Dedifferentiated amniotic fluid mesenchymal stem cell (primary cell): ENCODE measurements around the gene ZNF606.

Experiments used
- DNase-seq: peaks from one replicate; pipeline ENCODE4 v3.0.0-alpha.2; 2016; ENCODE audit errors: extremely low spot score

ZNF606 gene

DNA sequence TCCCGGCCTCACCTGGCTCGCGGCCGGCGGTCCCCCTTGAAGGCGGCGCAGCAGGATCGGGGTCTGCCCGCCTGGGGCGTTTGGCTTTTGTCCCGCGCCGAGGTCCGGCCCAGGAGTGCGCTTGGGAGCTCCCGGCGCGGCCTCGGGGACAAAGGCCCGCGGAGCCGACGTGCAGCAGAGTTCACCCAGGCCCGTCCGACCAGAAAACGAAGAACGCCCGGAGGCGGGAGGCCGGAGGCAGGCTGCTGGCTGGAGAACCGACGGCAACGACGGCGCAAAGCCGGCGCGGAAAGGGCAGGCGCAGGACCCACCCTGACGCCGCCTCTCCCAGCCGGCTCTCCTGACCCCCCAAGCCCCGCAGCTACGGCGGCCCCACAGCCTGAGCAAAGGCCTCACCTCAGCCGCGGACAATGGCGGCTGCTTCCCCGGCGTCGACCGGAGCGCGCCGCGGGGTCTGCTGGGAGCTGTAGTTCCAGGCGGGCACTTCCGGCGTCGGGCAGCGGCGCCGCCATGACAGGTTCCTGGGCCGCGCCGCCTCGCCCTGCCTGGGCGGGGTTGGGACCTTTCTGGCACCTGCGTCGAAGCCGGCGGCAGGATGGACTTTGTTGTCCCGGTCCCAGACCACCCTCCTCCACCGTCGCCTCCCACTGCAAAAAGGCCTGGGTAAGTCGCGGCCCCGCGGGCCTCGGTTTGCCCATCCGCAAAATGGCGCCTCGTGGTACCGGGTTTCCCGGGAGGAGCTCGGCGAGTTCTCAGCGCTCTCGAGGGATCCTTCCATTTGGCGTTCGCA lies at the start of gene ZNF606:
Gene ZNF606, minus strand, starts transcription at position 437 of the 790 bp plus-strand sequence. CDS start 1,501 bp downstream, outside the sequence.
- peak; percentile 63 for DNase-seq

DNA sequence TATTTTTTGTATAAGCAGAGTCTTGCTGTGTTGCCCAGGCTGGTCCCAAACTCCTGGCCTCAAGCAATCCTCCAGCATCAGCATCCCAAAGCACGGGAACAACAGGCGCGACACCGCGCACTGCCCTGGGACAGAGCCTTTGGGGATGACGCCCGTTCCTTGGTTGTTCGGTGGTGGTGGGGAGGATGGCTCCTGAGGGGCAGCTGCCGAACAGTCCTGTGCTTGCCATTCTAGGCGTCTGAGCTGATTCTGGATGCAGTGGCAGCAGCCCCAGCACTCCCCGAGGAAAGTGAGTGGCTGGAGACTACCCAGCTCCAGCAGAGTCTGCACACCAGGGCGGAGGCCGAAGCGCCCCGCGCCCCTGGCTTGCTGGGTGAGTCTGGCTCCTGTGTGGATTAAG lies 49.6 kb upstream of the ZNF606 start:
- DNase-seq, result no peak

DNA sequence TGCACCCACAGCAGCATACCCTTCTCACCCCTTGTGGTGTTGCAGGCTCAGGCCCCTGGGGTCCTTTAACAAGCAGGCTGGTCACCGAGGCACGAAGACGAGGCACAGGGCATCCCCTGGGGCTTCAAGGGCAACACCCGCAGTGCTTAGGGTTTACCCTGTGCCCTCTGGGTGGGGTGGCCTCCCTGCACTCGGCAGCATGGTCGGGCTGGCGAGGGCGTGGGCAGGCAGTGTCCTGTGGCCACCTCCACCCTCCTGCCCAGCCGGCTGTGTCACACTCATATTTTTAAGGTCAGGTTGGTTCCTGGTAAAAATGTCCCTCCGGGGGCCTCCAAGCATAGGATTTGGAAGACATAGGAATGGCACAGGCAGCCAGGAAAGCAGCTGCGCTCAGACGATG lies 45.1 kb upstream of the ZNF606 start:
- DNase-seq, result no peak

DNA sequence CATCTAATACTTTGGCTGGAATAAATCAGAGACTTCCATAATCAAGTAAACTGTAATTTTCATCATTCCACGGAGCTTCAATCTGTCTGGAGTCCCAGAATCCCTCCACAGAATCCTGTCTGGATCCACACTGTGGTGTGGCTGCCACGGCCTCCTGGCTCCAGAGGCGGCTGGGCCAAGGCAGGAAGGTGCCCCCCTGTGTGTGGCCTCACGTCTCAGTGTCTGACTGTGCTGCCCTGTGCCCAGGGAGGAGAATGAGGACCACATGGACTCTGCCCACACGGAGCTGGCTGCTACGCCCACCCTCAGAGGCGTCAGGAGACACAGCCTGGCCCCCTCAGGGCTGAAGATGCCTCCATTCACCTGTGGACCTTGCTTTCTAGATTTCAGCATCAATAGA lies 44.2 kb upstream of the ZNF606 start:
- no peak for DNase-seq

DNA sequence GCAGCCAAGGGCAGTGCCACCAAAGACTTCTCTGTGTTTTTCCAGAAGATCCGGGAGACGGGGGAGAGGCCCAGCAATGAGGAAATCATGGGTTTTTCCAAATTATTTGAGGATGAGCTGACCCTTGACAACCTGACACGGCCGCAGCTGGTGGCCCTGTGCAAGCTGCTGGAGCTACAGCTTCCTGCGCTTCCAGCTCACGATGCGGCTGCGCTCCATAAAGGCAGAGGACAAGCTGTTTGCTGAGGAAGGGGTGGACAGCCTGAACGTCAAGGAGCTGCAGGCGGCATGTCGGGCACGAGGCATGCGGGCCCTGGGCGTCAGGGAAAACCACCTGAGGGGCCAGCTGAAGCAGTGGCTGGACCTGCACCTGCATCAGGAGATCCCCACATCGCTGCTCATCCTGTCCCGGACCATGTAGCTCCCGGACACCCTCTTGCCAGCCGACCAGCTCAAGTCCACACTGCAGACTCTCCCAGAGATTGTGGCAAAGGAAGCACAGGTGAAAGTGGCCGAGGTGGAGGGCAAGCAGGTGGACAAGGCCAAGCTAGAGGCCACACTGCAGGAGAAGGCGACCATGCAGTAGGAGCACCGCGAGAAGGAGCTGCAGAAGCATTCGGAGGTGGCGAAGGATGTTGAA lies 42.9 kb upstream of the ZNF606 start:
- DNase-seq, result no peak

DNA sequence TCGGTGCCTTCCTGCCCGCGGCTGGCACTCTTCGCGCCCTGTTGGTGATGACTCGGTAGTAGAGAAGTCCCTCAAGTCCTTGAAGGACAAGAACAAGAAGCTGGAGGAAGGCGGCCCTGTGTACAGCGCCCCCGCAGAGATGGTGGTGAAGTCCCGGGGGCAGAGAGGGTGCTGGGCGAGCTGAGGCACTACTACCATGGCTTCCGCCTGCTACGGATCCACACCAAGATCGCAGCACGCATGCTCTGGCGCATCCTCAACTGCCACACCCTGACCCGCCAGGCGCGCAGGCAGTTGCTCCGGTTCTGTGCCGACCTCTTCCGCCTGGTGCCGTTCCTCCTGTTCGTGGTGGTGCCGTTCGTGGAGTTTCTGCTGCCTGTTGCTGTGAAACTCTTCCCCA lies 42.3 kb upstream of the ZNF606 start:
- no peak for DNase-seq

DNA sequence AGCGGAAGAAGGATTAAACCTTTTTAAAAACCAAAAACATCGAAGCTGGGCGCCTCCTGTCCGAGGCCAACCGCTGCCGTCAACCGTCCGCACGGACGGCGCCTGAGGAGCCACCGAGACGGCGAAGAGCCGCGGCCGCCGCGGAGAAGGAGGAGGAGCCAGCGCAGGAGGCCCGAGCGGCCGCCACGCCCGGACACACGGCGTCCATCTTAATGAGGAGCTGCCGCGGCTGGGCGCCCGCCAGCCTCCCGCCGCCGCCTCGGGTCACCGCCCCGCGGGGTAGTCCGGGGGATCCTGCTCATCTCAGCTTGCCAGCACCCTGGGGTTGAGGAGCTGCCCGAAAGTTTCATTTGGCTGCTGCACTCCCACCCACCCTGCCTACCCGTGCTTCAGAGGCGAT lies 41.8 kb upstream of the ZNF606 start:
- no peak for DNase-seq

DNA sequence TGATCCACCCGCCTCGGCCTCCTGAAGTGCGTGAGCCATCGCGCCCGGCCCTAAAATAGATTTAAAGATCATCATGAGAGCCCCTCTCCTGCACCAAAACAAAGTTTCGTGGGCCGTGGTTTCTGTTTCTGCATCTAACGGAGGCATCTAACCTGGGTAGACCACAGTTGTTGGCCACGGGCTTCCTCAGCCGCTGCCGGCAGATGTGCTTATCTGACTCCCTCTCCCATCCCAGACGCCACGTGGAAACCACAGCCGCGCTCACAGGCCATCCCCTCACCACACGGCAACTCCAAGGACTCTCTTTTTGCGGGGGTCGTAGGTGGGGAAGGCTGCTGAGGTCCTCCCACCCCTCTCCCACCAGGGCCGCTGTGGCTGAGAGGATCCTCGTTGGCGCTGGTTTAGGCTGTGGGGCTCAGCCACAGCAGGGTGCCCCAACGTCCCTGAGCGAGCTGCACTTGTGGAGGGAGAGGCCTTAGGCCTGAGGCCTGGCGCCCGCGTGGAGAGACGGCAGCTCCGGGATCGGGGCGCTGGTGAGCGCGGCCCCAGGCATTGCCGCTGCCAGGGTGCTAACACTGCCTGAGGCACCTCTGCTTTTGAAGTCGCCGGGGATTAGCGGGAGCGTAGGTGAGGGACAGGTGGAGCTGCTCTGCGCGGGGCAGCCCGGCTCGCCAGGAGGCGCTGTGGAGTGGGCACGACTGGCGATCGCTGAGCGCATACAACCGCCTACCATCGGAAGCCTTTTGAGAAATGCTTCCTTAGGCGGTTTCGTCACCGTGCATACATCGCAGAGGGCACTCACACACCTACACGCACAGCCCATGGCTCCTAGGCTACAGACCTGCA lies 40.1 kb upstream of the ZNF606 start:
- DNase-seq, result no peak

DNA sequence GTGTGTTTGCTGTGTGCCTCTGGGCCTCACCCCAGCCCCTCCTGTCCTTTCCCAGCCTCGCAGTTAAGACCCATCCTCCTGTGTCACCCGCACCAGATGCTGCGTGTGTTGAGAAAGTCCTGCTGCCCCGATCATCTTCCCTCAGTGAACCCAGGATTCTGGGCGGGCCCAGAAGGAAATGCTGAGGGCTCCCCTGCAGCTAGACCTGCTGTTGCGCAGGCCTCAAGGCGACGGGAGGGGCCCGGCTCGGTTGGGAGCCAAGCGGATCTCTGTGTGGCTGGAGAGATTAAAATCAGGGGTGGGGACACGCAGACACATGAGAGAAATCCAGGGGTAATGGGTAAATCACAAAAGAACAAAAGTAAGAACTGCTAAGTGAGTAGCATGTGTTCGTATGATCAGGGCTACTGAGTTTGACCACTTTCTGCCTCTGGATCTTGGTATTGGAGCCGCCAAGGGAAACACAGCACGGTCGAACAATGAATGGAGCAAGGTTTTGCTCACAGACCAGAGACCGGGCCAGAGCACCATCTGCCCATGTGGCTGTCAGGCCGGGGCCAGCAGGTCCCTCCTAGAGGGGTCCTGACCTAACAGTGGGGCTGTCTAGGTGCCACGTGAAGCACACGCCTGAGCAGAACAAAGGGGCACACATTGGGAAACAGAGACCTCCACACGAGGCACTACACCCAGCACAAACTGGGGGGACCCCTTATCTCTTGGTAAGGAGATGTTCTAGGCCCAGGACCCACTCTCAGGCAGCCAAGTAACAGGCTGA lies 38.3 kb upstream of the ZNF606 start:
- no peak for DNase-seq

DNA sequence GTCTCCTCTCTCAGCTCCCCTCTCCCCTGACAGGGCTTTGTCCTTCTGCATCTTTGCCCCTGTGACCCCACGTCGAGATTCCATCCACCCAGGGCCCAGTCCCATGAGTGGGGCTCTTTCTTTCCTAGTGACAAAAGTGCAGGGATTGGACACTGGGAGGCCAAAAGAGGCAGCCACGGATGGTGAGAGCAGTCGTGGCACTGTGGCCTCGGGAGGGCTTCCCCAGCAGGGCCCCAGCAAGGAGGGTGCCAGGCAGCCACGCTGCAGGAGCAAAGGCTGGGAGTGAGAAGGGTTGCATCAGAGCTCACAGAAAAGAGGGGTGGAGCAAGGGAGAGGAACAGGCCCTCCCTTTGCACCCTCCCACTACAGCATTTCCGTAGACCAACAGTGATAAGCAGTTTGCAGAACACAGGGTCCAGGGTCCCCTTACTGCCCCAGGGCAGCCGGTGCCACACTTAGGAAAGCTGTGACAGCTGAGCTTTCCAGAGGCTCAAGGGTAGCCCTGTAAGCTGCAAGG lies 36.1 kb upstream of the ZNF606 start:
- no peak for DNase-seq

DNA sequence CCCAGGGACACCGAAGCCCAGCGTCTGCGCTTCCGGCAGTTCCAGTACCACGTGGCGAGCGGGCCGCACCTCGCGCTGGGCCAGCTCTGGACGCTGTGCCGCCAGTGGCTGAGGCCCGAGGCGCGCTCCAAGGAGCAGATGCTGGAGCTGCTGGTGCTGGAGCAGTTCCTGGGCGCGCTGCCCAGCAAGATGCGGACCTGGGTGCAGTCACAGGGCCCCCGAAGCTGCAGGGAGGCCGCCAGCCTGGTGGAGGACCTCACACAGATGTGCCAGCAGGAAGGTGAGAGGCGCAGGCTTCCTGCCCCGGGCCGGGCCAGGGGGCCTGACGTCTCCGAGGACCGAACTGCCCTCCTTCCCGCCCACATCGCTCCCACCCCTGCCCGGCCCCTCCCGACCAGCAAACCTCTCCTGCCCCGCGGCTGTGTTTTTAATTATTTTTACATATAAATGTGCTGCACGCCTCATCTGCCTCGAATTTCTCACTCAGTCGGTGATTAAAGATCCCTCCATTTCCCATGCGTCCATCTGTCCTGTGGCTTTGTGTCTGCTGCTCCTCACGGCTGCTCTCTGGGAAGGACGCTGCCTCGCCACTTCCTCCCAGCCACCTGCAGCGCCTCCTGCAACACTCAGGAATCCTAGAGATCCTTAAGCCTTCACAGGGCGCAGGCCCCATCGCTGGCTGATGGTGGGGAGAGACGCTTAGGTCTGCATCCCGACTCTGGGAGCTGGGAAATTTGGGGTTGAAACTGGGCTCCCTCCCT lies 35.5 kb upstream of the ZNF606 start:
- no peak for DNase-seq

DNA sequence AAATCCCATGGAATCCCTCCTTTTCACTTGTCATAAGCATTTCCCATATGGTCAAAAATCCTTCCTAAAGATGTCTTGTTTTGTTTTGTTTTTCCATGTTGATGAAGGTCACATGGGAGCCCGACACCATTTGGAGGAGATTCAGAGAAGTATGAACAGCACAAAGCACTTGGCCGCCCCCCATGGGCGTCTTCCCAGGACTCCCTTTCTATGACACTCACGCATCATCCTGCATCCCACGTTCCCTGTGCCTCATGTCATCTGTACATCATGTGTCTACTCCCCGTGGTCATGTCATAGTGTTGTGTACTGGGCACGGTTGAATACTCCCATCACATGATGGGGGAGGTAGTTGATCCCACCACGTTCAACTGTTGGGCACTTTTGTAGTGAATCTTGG lies 33.2 kb upstream of the ZNF606 start:
- no peak for DNase-seq

DNA sequence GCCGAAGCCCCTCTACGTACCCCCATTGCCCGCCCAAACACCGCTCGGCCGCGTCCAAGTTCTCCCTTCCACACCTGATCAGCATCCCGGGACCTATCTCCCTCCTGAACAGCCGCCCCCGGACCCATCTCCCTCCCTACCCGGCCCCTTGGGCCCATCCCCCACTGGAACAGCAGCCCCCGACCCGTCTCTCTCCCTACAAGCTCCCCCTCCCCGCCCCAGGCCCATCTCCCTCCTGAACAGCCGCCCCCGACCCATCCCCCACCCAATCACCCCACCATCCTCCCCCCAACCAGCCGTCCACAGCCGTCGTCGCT lies 31.8 kb upstream of the ZNF606 start:
- no peak for DNase-seq

DNA sequence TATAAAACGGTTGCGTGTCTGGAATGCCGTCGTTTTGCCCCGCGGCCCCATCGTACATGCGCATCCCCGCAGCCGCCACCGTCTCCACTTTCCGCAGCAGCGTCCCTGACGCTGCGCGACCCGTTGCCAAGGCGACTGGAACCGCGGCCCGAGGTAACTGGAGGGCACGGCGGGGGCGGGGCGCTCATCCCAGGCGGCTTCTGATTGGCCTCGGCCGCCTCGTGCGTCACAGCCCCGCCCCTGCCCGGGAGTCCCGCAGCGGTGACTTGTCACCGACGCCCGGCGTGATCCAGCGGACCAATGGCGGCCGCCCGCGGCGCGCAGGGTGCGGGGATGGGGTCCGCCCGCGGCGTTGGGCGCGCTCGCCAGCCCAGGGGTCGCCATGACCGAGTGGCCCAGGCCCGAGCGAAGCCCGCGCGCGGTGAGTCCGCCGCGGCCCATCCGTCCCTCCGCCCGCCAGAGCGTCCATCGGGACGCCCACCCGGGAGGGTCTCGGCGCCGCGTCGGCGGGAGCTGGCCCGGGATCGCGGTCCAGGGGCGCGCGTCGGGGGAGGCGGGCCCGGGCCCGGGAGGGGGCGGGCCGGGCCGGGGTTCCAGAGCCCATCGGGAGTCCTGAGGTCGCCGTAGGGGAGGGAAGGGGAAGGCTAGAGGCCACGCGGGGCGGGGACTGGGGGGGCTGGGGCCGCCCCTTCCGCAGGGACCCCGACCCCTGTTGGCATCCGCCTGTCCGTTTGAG lies 31.3 kb upstream of the ZNF606 start, which contains the start of gene ZSCAN1:
Gene ZSCAN1, plus strand, starts transcription at position 285 of the 736 bp plus-strand sequence. CDS start 3,812 bp downstream, outside the sequence.
- no peak for DNase-seq

DNA sequence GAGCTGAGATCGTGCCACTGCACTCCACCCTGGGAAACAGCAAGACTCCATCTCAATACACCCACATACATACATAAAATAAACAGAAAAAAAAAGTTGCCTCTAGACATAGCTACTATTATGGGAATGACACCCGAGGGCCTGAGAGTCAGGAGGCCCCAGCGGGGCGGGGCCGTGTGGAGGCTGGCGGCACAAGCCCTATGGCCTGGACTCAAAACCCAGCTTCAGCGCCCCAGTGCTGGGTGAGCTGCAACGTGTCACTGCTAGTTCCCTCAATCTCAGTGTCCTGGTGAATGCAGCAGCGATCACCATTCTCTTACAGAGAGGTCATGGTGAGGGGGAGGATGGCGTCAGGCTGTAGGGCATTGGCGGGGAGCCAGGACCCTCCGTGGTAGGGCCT lies 22.0 kb upstream of the ZNF606 start:
- DNase-seq, result no peak

DNA sequence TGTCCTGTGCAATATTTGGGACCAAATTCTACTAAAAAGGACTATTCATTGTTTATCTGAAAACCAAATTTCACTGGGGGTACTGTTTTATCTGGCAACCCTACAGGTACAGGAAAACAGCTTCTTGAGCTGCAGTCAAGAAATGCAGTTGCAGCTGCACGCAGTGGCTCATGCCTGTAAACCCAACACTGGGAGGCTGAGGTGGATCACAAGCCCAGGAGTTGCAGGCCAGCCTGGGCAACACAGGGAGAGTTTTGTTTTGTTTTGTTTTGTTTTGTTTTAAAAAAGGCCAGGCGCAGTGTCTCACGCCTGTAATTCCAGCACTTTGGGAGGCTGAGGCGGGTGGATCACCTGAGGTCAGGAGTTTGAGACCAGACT lies 19.7 kb upstream of the ZNF606 start:
- no peak for DNase-seq

DNA sequence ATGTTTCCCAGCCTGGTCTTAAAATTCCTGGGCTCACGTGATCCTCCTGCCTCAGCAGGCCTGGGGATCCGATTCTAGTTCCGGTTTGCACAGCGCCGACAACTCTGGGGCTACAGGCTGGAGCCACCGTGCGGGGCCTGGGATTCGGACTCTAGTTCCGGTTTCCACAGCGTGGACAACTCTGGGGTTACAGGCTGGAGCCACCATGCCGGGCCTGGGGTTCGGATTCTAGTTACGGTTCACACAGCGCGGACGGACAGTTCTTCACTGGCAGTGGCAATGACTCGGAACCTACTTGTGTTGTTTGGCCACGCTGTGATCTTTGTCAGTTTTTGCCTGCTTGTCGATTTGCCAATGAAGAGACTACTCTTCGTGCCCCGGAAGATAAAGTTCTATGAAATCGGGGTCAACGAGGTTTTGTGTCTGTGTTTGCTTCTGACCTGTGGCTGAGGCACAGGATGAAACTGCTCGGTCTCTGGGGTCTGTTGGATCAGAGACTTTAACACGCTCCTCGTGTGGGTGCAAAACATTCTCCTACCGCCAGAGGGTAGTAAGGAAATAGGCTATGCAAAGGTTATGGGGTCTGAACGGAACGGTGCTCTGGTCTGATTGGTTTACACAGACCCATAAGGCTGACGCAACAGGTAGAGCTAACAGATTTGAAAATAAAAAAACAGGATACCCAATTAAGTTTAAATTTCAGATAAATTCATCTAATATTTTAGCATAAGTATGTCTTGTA lies 19.1 kb upstream of the ZNF606 start:
- peak; percentile 16 for DNase-seq

DNA sequence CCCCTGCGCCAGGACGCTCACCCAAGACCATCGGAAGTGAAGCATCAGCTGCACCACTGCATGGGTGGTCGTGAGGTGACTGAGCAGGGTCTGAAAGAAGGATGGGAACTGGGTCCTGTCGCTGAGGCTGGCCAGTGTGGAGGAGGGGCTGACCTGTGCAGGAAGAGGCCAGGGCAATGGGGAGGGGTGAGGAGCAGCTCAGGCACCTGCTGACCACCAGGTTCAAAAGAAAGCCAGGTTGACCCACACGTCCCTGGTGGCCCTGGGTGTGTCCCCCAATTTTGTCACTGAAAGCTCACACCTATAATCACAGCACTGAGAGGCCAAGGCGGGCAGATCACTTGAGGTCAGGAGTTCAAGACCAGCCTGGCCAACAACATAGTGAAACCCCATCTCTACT lies 17.5 kb upstream of the ZNF606 start:
- DNase-seq, result no peak

DNA sequence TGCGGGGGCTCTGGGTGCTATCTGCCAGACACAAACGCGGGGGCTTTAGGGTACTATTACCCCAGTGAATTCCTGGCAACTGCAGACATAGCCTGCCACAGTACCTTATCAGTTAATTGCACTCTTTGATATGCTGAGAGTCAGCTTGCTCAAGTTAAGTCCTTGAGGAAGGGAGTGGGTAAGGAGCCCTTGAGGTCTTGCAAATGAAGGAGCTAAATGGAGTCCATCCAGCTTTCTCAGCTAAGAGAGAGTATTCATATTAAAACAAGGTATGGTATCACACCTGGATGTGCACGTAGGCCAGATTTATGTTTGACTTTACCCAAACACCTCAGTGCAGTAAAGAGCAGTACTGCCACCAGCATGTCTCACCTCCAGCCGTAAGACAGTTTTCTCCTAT lies 11.5 kb upstream of the ZNF606 start:
- DNase-seq, result no peak

DNA sequence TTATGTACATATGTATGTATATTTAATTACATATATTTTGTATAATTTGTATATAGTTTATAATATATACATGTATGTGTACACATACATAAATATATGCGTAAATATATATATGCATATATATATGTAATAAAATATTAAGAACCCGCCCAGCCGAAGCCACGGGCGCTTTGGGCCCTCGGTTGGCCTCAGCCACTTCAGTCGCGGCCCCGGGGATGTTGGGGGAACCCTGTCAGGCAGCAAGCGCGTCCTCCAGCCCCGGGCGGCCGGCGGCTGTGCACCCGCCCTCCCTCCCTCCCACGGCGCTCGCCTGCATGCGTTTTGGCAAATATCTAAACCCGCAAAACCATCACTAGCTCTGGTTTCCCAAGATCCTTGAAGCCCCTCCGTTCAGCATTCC lies 7.9 kb upstream of the ZNF606 start:
- DNase-seq, result no peak
